Body of pancreas (tissue), 4 donors: ENCODE measurements around the gene SLC22A4. TPM values are rescaled to one million over a fixed set of nuclear protein-coding genes. Genes with fewer than 3 reads are reported as not detected.

Source experiments
- ATAC-seq: fragments of 150-250 bp; one replicate; pipeline ENCODE4 v1.9.1; 2016
- DNase-seq, 4 donors: peaks; one replicate each; pipeline ENCODE4 v3.0.0-alpha.2; 2019
- H3K27ac ChIP-seq, 4 donors: fragments of 200-600 bp; sonication (generic); 1 replicate in 3 of 4; 2 replicates in 1 of 4; pipeline versions ENCODE4 v1.5.1 to v1.6.1; 2016 to 2019; ENCODE audit warnings: mild to moderate bottlenecking in 1 of 4, mixed read lengths in 1 of 4, moderate library complexity in 1 of 4
- H3K27me3 ChIP-seq, 2 donors: fragments of 200-600 bp; sonication (generic); one replicate each; pipeline ENCODE4 v1.6.0; 2016; ENCODE audit warnings: mild to moderate bottlenecking in 1 of 2
- H3K36me3 ChIP-seq, 2 donors: fragments of 200-600 bp; sonication (generic); replicated peaks in 1 of 2; 2 replicates each; pipeline ENCODE4 v1.5.1; 2016; ENCODE audit warnings: low read depth in 2 of 2; ENCODE audit not compliant: insufficient read depth in 1 of 2
- H3K4me1 ChIP-seq: fragments of 200-600 bp; sonication (generic); one replicate; pipeline ENCODE4 v1.6.0; 2016
- H3K4me3 ChIP-seq, 2 donors: fragments of 200-600 bp; sonication (generic); 1 replicate in 1 of 2; 2 replicates in 1 of 2; pipeline ENCODE4 v1.5.1; 2016 to 2019
- H3K9me3 ChIP-seq, 3 donors: fragments of 200-600 bp; sonication (generic); 1 replicate in 2 of 3; 2 replicates in 1 of 3; pipeline ENCODE4 v1.5.1; 2016
- CTCF ChIP-seq, 7 experiments: fragments of 450-650 bp in 4 of 7; fragments of 200-600 bp in 3 of 7; sonication (generic) in 3 of 7; IDR thresholded peaks; one replicate each; pipeline ENCODE4 v1.5.1; 2016 to 2019; ENCODE audit warnings: antibody characterized with exemption in 7 of 7
- POLR2A ChIP-seq, 3 donors: fragments of 450-650 bp; IDR thresholded peaks; one replicate each; pipeline ENCODE4 v1.6.1; 2016; ENCODE audit warnings: antibody characterized with exemption in 3 of 3, mild to moderate bottlenecking in 2 of 3
- WGBS, 2 donors: methylation state at CpG; one replicate each; pipeline ENCODE4 v1.1.5; 2017; 5-methylcytosine and 5-hydroxymethylcytosine counted together
- intact Hi-C: fragments of 100-400 bp; cut with DNase I; formaldehyde crosslinking; loops from one replicate; pipeline ENCODE4 v1.15.1; 2023
- total RNA-seq, 2 donors: library from RNA; depleted of rRNA; stranded (reverse); fragments of >200 nt; gene quantifications; one replicate each; pipeline ENCODE4 v1.1.0, GENCODE V29; 2016

SLC22A4 gene
- total RNA-seq, 2 donors from 2014 or later = not detected

GRCh38 chr5:132339502-132339901 lies 45.3 kb downstream of the SLC22A4 start:
- no peak for ATAC-seq
- Histone ChIP-seq H3K4me1 (no peaks in the 10 kb centered on the region), H3K36me3 (no peaks in the 10 kb centered on the region), H3K27me3 (no peaks in the 10 kb centered on the region), H3K27ac (no peak overlapping the region), H3K4me3 (no peak overlapping the region), H3K9me3 (no peaks in the 10 kb centered on the region)
- no peak for DNase-seq
- TF ChIP-seq POLR2A (IDR thresholded peaks at IDR 0.05) = no peak
- TF ChIP-seq CTCF (IDR thresholded peaks at IDR 0.05) = no peak
- intact Hi-C loops = no loop called here

- no peaks in the 10 kb centered on the region for H3K27me3 ChIP-seq
- no peak for ATAC-seq
- no peaks in the 10 kb centered on the region for H3K9me3 ChIP-seq
- intact Hi-C loops = no loop called here
- TF ChIP-seq POLR2A (IDR thresholded peaks at IDR 0.05) = no peak
- TF ChIP-seq CTCF (IDR thresholded peaks at IDR 0.05) = no peak
- H3K36me3 ChIP-seq = no peaks in the 10 kb centered on the region
- H3K4me1 ChIP-seq = no peaks in the 10 kb centered on the region
- 72 to 82% methylated on average over 5 of the region's 5 CpGs for WGBS, 2 donors
- no peak for DNase-seq
- H3K27ac ChIP-seq = no peak overlapping the region
- no peak overlapping the region for H3K4me3 ChIP-seq
Measured at GRCh38 chr5:132342291-132343180, 48.3 kb downstream of the SLC22A4 start.

GRCh38 chr5:132344775-132345514 lies 50.8 kb downstream of the SLC22A4 start:
- Histone ChIP-seq H3K9me3 (no peaks in the 10 kb centered on the region), H3K36me3 (peaks cover 0 to 4% of the 10 kb centered on the region in 2 donors), H3K4me3 (no peak overlapping the region), H3K27me3 (no peaks in the 10 kb centered on the region), H3K4me1 (no peaks in the 10 kb centered on the region), H3K27ac (no peak overlapping the region)
- ATAC-seq = no peak
- no peak for DNase-seq
- TF ChIP-seq CTCF (IDR thresholded peaks at IDR 0.05) (no peak), POLR2A (IDR thresholded peaks at IDR 0.05) (no peak)
- WGBS, 2 donors = 77 to 87% methylated on average over 5 of the region's 5 CpGs
- intact Hi-C loops = no loop called here

GRCh38 chr5:132353486-132353995 lies 59.3 kb downstream of the SLC22A4 start:
- no peaks in the 10 kb centered on the region for H3K9me3 ChIP-seq
- DNase-seq = no peak
- TF ChIP-seq CTCF (IDR thresholded peaks at IDR 0.05) = no peak
- no peak for TF ChIP-seq POLR2A (IDR thresholded peaks at IDR 0.05)
- intact Hi-C loops = no loop called here
- no peak for ATAC-seq
- no peaks in the 10 kb centered on the region for H3K27me3 ChIP-seq
- H3K4me1 ChIP-seq = no peaks in the 10 kb centered on the region
- WGBS, 2 donors = 90 to 100% methylated on average over 1 of the region's 1 CpG
- no peak overlapping the region for H3K27ac ChIP-seq
- peaks cover 0 to 4% of the 10 kb centered on the region in 2 donors for H3K36me3 ChIP-seq
- no peak overlapping the region for H3K4me3 ChIP-seq
